DND-41 (cell line): ENCODE data around the gene WDR31.

Experiments
- ATAC-seq: fragments of 200-7000 bp; cut with Tn5 transposase; 3 replicates; pipeline ENCODE4 v1.9.1; 2021; ENCODE audit warnings: low read depth; ENCODE audit not compliant: insufficient read depth
- DNase-seq: peaks from one replicate; pipeline ENCODE4 v3.0.0-alpha.2; 2020
- H2AFZ ChIP-seq: 2 replicates; pipeline ENCODE4 v1.6.0; 2012; ENCODE audit warnings: low read depth, low read length
- H3K27ac ChIP-seq: 2 replicates; pipeline ENCODE4 v1.5.1; 2012; ENCODE audit warnings: low read length, inconsistent platforms
- H3K27me3 ChIP-seq: fragments of 200-600 bp; sonication (generic); 2 replicates; pipeline ENCODE4 v1.6.0; 2012; ENCODE audit warnings: low read length, mild to moderate bottlenecking, inconsistent platforms; ENCODE audit not compliant: insufficient read depth, poor library complexity
- H3K36me3 ChIP-seq: 2 replicates; pipeline ENCODE4 v1.5.1; 2012; ENCODE audit warnings: low read length, inconsistent platforms; ENCODE audit not compliant: insufficient read depth
- H3K4me1 ChIP-seq: 2 replicates; pipeline ENCODE4 v1.5.1; 2012; ENCODE audit warnings: mild to moderate bottlenecking, low read length; ENCODE audit not compliant: insufficient read depth
- H3K4me2 ChIP-seq: 2 replicates; pipeline ENCODE4 v1.6.0; 2012; ENCODE audit warnings: mild to moderate bottlenecking, moderate library complexity, low read length, inconsistent platforms; ENCODE audit not compliant: insufficient read depth
- H3K4me3 ChIP-seq, 2 experiments: fragments of 200-600 bp in 1 of 2; shearing (Covaris generic) in 1 of 2; 2 replicates each; pipeline ENCODE4 v1.5.1; 2012 to 2016; ENCODE audit warnings: inconsistent platforms in 2 of 2, low read length in 2 of 2, mild to moderate bottlenecking in 2 of 2, low read depth in 1 of 2, moderate library complexity in 1 of 2
- H3K79me2 ChIP-seq: 2 replicates; pipeline ENCODE4 v1.6.0; 2012; ENCODE audit warnings: low read length, inconsistent platforms; ENCODE audit not compliant: insufficient read depth
- H3K9ac ChIP-seq: 2 replicates; pipeline ENCODE4 v1.6.0; 2012; ENCODE audit warnings: low read depth, mild to moderate bottlenecking, inconsistent platforms, low read length, moderate library complexity
- H3K9me3 ChIP-seq: 2 replicates; pipeline ENCODE4 v1.5.1; 2012; ENCODE audit warnings: low read length, moderate library complexity, mild to moderate bottlenecking, inconsistent platforms; ENCODE audit not compliant: insufficient read depth, severe bottlenecking
- H4K20me1 ChIP-seq: 2 replicates; pipeline ENCODE4 v1.6.0; 2012; ENCODE audit warnings: low read length; ENCODE audit not compliant: insufficient read depth
- EZH2 ChIP-seq: IDR thresholded peaks from 3 replicates; pipeline ENCODE4 v1.6.1; 2012; ENCODE audit warnings: borderline replicate concordance, low read depth, mild to moderate bottlenecking, moderate library complexity, low read length, inconsistent platforms; ENCODE audit not compliant: severe bottlenecking
- TF ChIP-seq, protein P1 (sequence below): IDR thresholded peaks from 2 replicates; pipeline ENCODE4 v1.5.1; 2012; ENCODE audit warnings: borderline replicate concordance, low read length, moderate library complexity, mild to moderate bottlenecking; ENCODE audit not compliant: poor library complexity, severe bottlenecking; ENCODE audit errors: extremely low read depth

Gene WDR31

GRCh38 chr9:113340011-113340699 is at the start of gene WDR31:
Gene WDR31 (minus strand): TSS chr9:113340275. CDS start chr9:113332022, 8,253 bp downstream.
- Histone ChIP-seq H3K4me3 (peak within 1 kb of the TSS; percentile 57 to 97; a peak in 3 of 4 replicates), H3K4me1 (peaks cover 33% of the 10 kb centered on the region), H3K9me3 (no peaks in the 10 kb centered on the region), H3K27ac (peak within 1 kb of the TSS; percentile 78), H3K4me2 (peak within 1 kb of the TSS; percentile 86), H3K79me2 (no peaks in the 10 kb centered on the region), H4K20me1 (no peaks in the 10 kb centered on the region), H3K9ac (peak within 1 kb of the TSS; percentile 72), H3K27me3 (no peaks in the 10 kb centered on the region), H2AFZ (peak within 1 kb of the TSS; percentile 99), H3K36me3 (no peaks in the 10 kb centered on the region)
- DNase-seq (peak; percentile 87), ATAC-seq (peak; percentile 94)
- no peak for TF ChIP-seq EZH2
- TF ChIP-seq, protein P1, sequence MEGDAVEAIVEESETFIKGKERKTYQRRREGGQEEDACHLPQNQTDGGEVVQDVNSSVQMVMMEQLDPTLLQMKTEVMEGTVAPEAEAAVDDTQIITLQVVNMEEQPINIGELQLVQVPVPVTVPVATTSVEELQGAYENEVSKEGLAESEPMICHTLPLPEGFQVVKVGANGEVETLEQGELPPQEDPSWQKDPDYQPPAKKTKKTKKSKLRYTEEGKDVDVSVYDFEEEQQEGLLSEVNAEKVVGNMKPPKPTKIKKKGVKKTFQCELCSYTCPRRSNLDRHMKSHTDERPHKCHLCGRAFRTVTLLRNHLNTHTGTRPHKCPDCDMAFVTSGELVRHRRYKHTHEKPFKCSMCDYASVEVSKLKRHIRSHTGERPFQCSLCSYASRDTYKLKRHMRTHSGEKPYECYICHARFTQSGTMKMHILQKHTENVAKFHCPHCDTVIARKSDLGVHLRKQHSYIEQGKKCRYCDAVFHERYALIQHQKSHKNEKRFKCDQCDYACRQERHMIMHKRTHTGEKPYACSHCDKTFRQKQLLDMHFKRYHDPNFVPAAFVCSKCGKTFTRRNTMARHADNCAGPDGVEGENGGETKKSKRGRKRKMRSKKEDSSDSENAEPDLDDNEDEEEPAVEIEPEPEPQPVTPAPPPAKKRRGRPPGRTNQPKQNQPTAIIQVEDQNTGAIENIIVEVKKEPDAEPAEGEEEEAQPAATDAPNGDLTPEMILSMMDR: no peak

DNA sequence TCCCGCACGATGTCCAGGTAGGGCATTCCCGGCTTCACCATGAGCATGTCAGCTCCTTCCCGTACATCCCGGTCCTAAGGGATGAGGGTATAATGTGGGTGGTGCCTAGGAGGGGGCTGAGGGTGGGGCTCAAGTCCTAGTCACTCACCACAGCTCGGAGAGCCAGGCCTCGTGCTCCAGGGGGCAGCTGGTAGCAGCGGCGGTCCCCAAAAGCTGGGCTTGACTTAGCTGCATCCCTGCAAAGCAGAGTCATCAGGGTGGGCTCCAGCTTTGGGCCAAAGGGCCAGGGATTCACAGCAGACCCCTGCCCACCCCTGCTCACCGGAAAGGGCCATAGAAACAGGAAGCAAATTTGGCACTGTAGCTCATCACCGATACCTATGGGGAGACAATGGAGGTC is 49.4 kb upstream of the WDR31 start:
- no peak overlapping the region for H3K27ac ChIP-seq
- no peak overlapping the region for H2AFZ ChIP-seq
- peaks cover 54% of the 10 kb centered on the region for H3K36me3 ChIP-seq
- H3K4me3 ChIP-seq: no peak overlapping the region
- no peaks in the 10 kb centered on the region for H3K79me2 ChIP-seq
- no peak for DNase-seq
- ATAC-seq: no peak
- H4K20me1 ChIP-seq: no peaks in the 10 kb centered on the region
- no peaks in the 10 kb centered on the region for H3K9me3 ChIP-seq
- H3K4me1 ChIP-seq: no peaks in the 10 kb centered on the region
- H3K27me3 ChIP-seq: no peaks in the 10 kb centered on the region
- TF ChIP-seq, protein P1: no peak
- H3K9ac ChIP-seq: no peak overlapping the region
- H3K4me2 ChIP-seq: no peak overlapping the region

DNA sequence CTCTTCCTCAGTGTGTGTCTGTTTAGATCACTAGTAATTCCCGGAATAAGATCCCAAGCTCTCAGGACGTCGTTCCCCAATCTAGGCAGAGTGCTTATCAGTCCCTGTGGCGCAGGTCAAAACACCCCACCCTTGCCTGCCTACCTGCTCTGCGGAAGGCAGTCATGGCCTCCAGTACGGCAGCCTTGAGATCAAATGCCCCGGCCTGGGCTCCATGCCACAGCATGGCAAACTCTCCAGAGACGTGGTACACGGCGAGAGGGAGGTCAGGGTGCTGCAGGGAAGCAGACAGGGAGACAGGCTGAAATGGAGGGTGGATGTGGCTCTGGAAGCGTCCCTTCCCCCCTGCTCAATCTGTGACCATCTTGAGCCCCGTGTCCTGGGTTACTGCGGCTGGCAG is 48.8 kb upstream of the WDR31 start:
- no peak overlapping the region for H3K4me2 ChIP-seq
- no peaks in the 10 kb centered on the region for H3K27me3 ChIP-seq
- ATAC-seq (no peak), DNase-seq (no peak)
- H4K20me1 ChIP-seq: no peaks in the 10 kb centered on the region
- H2AFZ ChIP-seq: no peak overlapping the region
- H3K4me3 ChIP-seq: no peak overlapping the region
- no peak overlapping the region for H3K27ac ChIP-seq
- no peaks in the 10 kb centered on the region for H3K9me3 ChIP-seq
- H3K79me2 ChIP-seq: no peaks in the 10 kb centered on the region
- no peaks in the 10 kb centered on the region for H3K4me1 ChIP-seq
- TF ChIP-seq EZH2: no peak
- TF ChIP-seq, protein P1: no peak
- peaks cover 54% of the 10 kb centered on the region for H3K36me3 ChIP-seq
- H3K9ac ChIP-seq: no peak overlapping the region
